H7 (cell line): Measurements from ENCODE around the gene PTPRG. TPM values are rescaled to one million over a fixed set of nuclear protein-coding genes. Genes with fewer than 3 reads are reported as not detected.
"Not testable (repeated sequence)": the region's sequence is repeated elsewhere in the genome, so short reads cannot be mapped to it uniquely, and the experiment has no call there.

ENCODE experiments used
- DNase-seq: peaks from one replicate; pipeline ENCODE4 v3.0.0; 2012
- H3K27me3 ChIP-seq: 2 replicates; pipeline ENCODE4 v1.6.0; 2011; ENCODE audit warnings: mild to moderate bottlenecking, low read length; ENCODE audit not compliant: control insufficient read depth, insufficient read depth
- H3K36me3 ChIP-seq: replicated peaks from 2 replicates; pipeline ENCODE4 v1.5.1; 2011; ENCODE audit warnings: low read length; ENCODE audit not compliant: control insufficient read depth, insufficient read depth
- H3K4me3 ChIP-seq: 2 replicates; pipeline ENCODE4 v1.5.1; 2011; ENCODE audit warnings: low read depth, mild to moderate bottlenecking, control low read depth, low read length, moderate library complexity; ENCODE audit not compliant: insufficient read depth
- total RNA-seq: library from RNA; depleted of rRNA; stranded (reverse); fragments of >200 nt; shearing (Covaris generic); gene quantifications from 2 replicates; pipeline ENCODE4 v1.2.3, GENCODE V29; 2014

Gene PTPRG
- total RNA-seq, 1 experiment from 2014 or later: 54.4 TPM

DNA sequence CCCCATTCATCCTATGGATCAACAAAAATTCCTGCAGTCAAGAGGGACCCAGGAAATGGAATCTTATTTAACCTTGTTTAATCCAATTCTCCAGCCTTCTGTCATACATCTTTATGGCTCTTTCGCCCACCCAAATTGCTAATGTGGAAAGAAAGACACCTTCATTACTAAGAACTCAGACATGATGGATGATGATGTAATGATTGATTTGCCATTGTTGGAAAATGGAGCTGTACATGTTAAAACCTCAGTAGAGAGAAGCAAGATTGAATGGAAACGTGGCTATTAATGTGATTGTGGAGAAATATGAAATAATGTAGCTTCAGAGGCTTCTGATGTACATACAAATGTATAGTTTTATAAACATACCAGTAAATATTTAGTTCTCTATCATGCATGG is 15.7 kb upstream of the PTPRG start:
- no peak overlapping the region for H3K4me3 ChIP-seq
- no peaks in the 10 kb centered on the region for H3K27me3 ChIP-seq
- DNase-seq: no peak
- no peaks in the 10 kb centered on the region for H3K36me3 ChIP-seq

DNA sequence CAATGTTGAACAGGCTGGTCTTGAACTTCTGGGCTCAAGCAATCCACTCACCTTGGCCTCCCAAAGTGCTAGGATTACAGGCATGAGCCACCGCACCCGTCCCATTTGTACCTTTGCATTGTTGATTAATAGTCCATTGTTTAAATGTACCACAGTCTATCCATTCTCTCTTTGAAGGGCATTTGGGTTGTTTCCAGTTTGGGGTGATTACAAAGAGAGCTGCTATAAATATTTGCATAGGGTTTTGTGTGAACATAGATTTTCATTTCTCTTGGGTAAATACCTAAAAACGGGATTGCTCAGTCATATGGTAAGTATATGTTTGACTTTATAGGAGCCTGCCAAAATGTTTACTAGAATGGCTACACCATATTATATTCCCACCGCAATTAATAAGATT is 13.7 kb upstream of the PTPRG start:
- no peaks in the 10 kb centered on the region for H3K36me3 ChIP-seq
- H3K4me3 ChIP-seq: no peak overlapping the region
- DNase-seq: no peak
- no peaks in the 10 kb centered on the region for H3K27me3 ChIP-seq

DNA sequence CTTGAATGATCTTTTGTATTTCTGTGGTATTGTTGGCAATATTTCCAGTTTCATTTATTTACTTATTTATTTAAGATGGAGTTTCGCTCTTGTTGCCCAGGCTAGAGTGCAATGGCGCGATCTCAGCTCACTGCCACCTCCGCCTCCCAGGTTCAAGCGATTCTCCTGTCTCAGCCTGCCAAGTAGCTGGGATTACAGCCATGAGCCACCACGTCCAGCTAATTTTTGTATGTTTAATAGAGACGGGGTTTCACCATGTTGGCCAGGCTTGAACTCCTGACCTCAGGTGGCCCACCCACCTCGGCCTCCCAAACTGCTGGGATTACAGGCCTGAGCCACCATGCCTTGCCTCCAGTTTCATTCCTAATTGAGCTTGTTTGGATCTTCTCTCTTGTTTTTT is 8.7 kb upstream of the PTPRG start:
- not testable (repeated sequence) for H3K36me3 ChIP-seq, DNase-seq, H3K27me3 ChIP-seq, H3K4me3 ChIP-seq

DNA sequence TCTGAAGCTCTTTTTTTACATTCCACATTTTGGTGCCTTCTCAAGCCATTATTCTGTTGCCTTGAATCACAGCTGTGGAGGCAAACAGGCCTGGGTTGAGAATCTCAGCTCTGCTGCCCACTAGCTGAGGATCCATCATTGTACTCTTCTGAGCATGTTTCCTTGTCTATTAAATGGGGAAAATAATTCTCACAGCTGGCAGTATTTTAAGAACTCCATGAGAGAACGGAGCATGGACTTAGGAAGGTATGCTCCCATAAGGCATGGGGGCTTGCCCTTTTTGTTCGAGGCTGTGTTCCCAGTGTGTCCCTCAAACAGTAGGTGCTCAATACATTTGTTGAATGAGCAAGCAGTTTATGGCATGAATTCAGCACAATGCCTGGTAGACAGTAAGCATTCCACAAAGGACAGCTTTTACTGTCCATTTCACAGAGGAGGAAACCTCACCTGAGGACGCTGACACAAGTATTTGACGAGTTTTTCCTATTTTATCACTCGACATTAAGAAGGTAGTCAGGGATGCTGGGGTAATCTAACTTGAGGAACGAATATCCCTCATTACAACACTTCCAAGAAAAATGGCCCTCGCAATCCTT is 2.1 kb upstream of the PTPRG start:
- H3K36me3 ChIP-seq: no peaks in the 10 kb centered on the region
- H3K27me3 ChIP-seq: peaks cover 12% of the 10 kb centered on the region; the same call in 1 of the 2 replicates
- DNase-seq: peak; percentile 28
- no peak overlapping the region for H3K4me3 ChIP-seq

DNA sequence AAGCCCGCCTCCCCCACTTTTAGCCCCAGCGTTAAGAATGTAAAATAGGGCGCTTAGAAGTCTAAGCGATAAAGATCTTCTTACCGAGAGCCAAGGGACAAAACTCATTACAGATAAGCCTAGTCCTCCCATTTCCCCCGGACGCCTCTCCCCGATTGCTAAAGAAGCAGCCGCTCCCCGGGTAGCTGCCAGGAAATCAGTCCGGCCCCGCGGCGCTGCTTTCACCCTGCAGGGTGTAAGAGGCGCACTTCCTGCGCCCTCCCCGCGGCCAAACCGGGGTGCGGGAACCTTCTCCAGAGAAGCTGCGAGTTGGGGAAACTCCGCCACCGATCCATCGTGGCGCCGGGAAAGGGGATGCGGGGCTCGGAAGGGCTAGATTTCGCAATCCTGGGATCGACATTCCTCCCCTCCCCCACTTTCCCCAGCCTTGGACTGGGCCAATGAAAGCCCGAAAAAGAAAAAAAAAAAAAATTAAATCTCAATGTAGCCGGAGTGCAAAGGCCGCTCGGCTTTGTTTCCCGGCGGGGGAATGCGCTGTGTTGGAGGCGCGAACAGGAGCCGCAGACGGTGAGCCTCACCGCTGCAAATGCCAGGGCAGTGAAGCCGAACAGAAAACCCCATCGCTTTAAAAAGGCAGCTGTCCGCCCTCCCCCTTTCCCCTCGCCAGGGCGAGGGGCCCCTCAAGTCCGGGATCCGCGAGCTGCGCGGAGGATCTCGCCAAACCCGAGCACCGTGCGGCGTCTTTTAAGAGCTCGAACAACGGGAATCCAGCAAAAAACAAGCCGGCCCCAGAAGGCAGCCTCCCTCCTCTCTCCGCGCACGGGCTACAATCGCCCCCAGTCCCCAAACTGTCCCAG is 626 bp upstream of the PTPRG start:
- Histone ChIP-seq H3K4me3 (peak overlapping the region; percentile 91), H3K27me3 (peaks cover 12% of the 10 kb centered on the region; the same call in 1 of the 2 replicates), H3K36me3 (no peaks in the 10 kb centered on the region)
- DNase-seq: peak; percentile 88

- Histone ChIP-seq H3K4me3 (peak overlapping the region; percentile 91), H3K27me3 (peaks cover 12% of the 10 kb centered on the region; the same call in 1 of the 2 replicates), H3K36me3 (no peaks in the 10 kb centered on the region)
- DNase-seq: peak; percentile 70
These were observed 810 bp downstream of the PTPRG start for GRCh38 chr3:61562042-61562720.

DNA sequence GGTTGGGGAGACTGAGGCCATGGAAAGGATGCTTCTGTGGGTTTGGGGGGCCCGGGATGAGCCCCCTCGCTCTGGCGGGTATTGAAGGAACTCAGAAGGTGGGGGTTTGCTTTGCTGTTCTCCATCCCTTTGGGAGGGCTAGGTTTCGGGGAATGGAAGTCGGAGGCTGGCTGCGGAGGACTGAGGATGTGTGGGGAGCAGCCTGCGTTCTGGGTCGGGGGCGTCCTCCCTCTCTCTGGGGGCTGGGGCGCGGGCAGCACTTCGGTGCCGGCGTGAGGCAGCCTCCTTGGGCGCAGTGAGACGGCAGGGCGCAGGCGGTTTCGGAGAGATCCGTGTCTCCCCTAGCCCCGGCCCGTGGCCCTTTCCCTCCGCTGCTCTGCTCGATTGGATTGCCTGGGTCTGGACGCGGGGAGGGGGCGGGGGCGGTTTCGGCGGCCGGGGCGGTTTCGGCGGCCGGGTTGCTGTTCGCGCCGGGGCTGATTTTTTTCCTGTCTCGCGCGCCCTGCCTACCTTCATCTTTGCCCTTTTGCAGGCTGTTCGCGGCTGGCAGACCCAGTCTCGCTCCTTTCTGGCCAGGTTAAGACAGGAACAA is 1.4 kb downstream of the PTPRG start:
- DNase-seq: peak; percentile 73
- Histone ChIP-seq H3K4me3 (peak overlapping the region; percentile 91), H3K36me3 (no peaks in the 10 kb centered on the region), H3K27me3 (peaks cover 12% of the 10 kb centered on the region; the same call in 1 of the 2 replicates)

DNA sequence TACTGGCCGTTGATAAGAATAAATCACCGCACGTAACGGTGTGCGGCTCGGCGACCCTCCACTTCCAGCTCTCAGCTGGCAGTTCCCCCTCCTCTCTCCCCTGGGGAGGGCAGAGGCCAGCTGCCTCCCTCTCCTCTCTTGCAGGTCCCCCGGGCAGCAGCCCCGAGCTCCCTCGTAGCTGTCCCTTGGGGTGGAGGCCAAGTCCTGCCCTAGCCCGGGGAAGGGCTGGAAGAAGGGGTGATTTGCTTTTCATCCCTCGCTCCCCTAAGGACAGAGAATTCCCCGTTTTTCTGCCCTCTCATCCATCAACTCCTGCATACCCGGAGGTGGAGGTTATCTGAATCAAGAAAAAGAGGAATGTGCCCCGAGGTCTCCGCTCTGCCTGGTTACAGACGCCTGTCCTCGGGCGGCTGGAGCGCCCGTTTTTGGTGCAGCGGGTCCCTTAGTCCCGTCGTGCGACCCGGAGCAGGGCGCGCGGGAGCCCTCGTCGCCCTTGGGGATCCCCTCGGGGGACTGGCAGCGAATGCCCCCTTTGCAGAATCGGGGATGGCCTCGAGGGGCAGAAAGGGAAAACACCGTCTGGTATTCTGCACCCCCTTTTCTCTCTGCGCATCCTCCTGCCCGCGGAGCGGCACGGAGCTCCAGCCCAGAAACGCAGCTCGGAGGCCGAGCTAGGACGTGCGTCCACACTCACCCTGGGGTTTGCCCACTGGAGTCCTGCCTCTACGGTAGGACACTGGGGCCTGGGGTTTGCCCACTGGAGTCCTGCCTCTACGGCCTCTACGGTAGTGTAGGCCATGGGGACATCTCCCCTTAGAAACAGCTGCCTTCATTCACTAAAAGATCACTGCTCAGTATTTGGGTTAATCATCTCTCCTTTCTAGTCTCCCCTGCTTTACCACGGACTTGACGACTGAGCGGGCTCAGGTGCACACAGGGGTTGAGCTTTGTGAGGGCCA is 2.2 kb downstream of the PTPRG start:
- peak; percentile 68 for DNase-seq
- peak overlapping the region; percentile 91 for H3K4me3 ChIP-seq
- no peaks in the 10 kb centered on the region for H3K36me3 ChIP-seq
- H3K27me3 ChIP-seq: peaks cover 12% of the 10 kb centered on the region; the same call in 1 of the 2 replicates

DNA sequence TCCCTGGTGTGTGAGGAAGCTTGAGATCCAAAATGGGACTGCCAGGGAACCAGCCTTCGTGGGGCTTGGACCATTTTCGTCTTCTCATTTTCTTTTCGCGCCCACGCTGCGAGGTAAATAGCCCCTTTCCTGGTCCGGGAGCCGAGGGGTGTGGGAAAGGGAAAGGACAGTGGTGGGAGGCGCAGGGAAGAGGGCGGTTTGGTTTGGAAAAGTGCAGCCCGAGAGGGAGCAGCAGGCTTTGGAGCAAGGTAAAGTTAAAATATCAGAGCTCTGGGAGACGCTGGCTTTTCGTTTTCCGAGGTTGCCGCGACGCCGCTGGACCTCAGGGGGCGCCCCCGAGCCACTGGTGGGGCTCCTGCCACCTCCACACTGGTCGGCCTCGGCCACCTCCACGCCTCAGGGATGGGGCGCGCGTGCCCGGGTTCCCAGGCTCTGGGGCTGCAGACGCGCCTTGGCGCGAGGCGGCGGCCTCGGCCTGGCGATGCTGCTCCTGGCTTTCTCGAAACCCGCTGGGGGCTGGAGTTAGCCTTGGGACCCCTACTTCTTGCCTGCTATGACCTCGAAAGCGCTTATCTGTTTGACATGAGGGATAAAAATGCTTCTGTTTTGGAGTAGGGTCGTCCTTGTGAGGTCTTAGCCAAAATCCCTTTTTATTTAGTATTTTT is 3.2 kb downstream of the PTPRG start:
- Histone ChIP-seq H3K4me3 (peak overlapping the region; percentile 91), H3K27me3 (peaks cover 12% of the 10 kb centered on the region; the same call in 1 of the 2 replicates), H3K36me3 (no peaks in the 10 kb centered on the region)
- peak; percentile 91 for DNase-seq

DNA sequence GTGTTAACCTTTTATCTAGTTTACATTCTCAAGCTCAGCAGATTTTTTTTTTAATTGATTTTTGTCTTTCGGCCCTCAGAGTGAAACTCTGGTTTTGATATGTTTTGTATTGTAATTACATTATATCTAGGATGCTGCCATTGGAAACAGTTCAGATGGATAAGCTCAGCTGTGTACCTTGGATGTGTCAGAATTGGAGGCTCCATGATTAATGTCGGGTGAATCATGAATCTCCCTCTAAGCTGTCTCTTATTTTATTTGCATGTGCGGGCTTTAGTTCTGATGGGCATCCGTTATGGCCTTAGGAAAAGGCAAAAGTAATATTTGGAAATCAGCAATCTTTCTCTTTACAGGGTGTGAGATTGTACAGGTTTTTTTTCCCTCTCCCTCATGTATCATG is 4.2 kb downstream of the PTPRG start:
- peaks cover 12% of the 10 kb centered on the region; the same call in 1 of the 2 replicates for H3K27me3 ChIP-seq
- no peak for DNase-seq
- no peaks in the 10 kb centered on the region; the same call in 1 of the 2 replicates for H3K36me3 ChIP-seq
- H3K4me3 ChIP-seq: no peak overlapping the region

- no peak overlapping the region for H3K4me3 ChIP-seq
- H3K36me3 ChIP-seq: peaks cover 2% of the 10 kb centered on the region; the same call in 1 of the 2 replicates
- peaks cover 6% of the 10 kb centered on the region; the same call in 1 of the 2 replicates for H3K27me3 ChIP-seq
- no peak for DNase-seq
These were observed 6.8 kb downstream of the PTPRG start for GRCh38 chr3:61568127-61568526.

GRCh38 chr3:61569856-61570580 is 8.6 kb downstream of the PTPRG start:
- DNase-seq: no peak
- Histone ChIP-seq H3K27me3 (no peaks in the 10 kb centered on the region), H3K4me3 (no peak overlapping the region), H3K36me3 (peaks cover 2% of the 10 kb centered on the region)

- no peak for DNase-seq
- Histone ChIP-seq H3K36me3 (peaks cover 2% of the 10 kb centered on the region), H3K4me3 (no peak overlapping the region), H3K27me3 (no peaks in the 10 kb centered on the region)
These were observed 9.4 kb downstream of the PTPRG start for GRCh38 chr3:61570813-61571212.
